Liver (tissue), 9 donors: ENCODE results near the gene F13A1. TPM values are rescaled to one million over a fixed set of nuclear protein-coding genes. Genes with fewer than 3 reads are reported as not detected.

Experiments used
- DNase-seq: peaks from one replicate; pipeline ENCODE4 v3.0.0-alpha.2; 2017; ENCODE audit warnings: low spot score
- H3K27ac ChIP-seq, 2 donors: one replicate each; pipeline ENCODE4 v1.7.0; 2013; ENCODE audit warnings: inconsistent platforms in 2 of 2, low read length in 2 of 2, control low read depth in 1 of 2, low read depth in 1 of 2, mild to moderate bottlenecking in 1 of 2
- H3K27me3 ChIP-seq, 4 donors: one replicate each; pipeline versions ENCODE4 v1.6.1 to v1.7.0; 2013; ENCODE audit warnings: low read length in 3 of 4, inconsistent platforms in 1 of 4, mild to moderate bottlenecking in 1 of 4, moderate library complexity in 1 of 4; ENCODE audit not compliant: control insufficient read depth in 4 of 4, insufficient read depth in 4 of 4
- H3K36me3 ChIP-seq, 4 donors: one replicate each; pipeline versions ENCODE4 v1.6.1 to v1.7.0; 2013; ENCODE audit warnings: low read length in 3 of 4, mild to moderate bottlenecking in 3 of 4, low read depth in 1 of 4, moderate library complexity in 1 of 4; ENCODE audit not compliant: control insufficient read depth in 4 of 4, insufficient read depth in 3 of 4
- H3K4me1 ChIP-seq, 4 donors: one replicate each; pipeline versions ENCODE4 v1.6.1 to v1.7.0; 2013; ENCODE audit warnings: low read length in 3 of 4, mild to moderate bottlenecking in 3 of 4, moderate library complexity in 1 of 4; ENCODE audit not compliant: control insufficient read depth in 4 of 4, insufficient read depth in 4 of 4
- H3K4me3 ChIP-seq, 3 donors: one replicate each; pipeline versions ENCODE4 v1.6.1 to v1.7.0; 2013; ENCODE audit warnings: low read length in 3 of 3, control low read depth in 1 of 3, low read depth in 1 of 3, mild to moderate bottlenecking in 1 of 3
- H3K9ac ChIP-seq, 2 donors: one replicate each; pipeline ENCODE4 v1.7.0; 2013; ENCODE audit warnings: low read length in 2 of 2, mild to moderate bottlenecking in 2 of 2, moderate library complexity in 2 of 2, control low read depth in 1 of 2, low read depth in 1 of 2
- H3K9me3 ChIP-seq, 4 donors: one replicate each; pipeline versions ENCODE4 v1.6.1 to v1.7.0; 2013; ENCODE audit warnings: low read length in 3 of 4; ENCODE audit not compliant: control insufficient read depth in 4 of 4
- EGR1 ChIP-seq, 2 donors: IDR thresholded peaks; 2 replicates each; pipeline ENCODE4 v1.6.1; 2016 to 2018; ENCODE audit warnings: antibody characterized with exemption in 2 of 2, low read depth in 2 of 2
- FOXA2 ChIP-seq: IDR thresholded peaks from 2 replicates; pipeline ENCODE4 v1.6.1; 2016; ENCODE audit warnings: antibody characterized with exemption
- HNF4A ChIP-seq, 2 donors: conservative IDR thresholded peaks; 2 replicates each; pipeline ENCODE4 v1.6.1; 2016; ENCODE audit warnings: antibody characterized with exemption in 2 of 2, mild to moderate bottlenecking in 2 of 2
- HNF4G ChIP-seq: IDR thresholded peaks from 2 replicates; pipeline ENCODE4 v1.6.1; 2016; ENCODE audit warnings: antibody characterized with exemption
- JUND ChIP-seq, 2 donors: IDR thresholded peaks; 2 replicates each; pipeline ENCODE4 v1.6.1; 2016; ENCODE audit warnings: antibody characterized with exemption in 2 of 2
- NR2F2 ChIP-seq: IDR thresholded peaks from 2 replicates; pipeline ENCODE4 v1.6.1; 2016; ENCODE audit warnings: antibody characterized with exemption
- RAD21 ChIP-seq, 2 donors: IDR thresholded peaks; 2 replicates each; pipeline ENCODE4 v1.6.1; 2016; ENCODE audit warnings: antibody characterized with exemption in 2 of 2, mild to moderate bottlenecking in 2 of 2
- TAF1 ChIP-seq: conservative IDR thresholded peaks from 2 replicates; pipeline ENCODE4 v1.6.1; 2016; ENCODE audit warnings: antibody characterized with exemption, mild to moderate bottlenecking
- YY1 ChIP-seq: IDR thresholded peaks from 2 replicates; pipeline ENCODE4 v1.6.1; 2016; ENCODE audit warnings: antibody characterized with exemption, mild to moderate bottlenecking
- WGBS: extraction: QIAGEN DNeasy Blood & Tissue Kit; methylation state at CpG from one replicate; pipeline ENCODE4 v1.1.7; 2013; 5-methylcytosine and 5-hydroxymethylcytosine counted together
- polyA plus RNA-seq, 2 donors: library from polyadenylated mRNA; stranded (reverse) in 1 of 2; unstranded in 1 of 2; fragments of 200-250 nt in 1 of 2; fragments of >200 nt in 1 of 2; fragmentation: Nextera tagmentation in 1 of 2; extraction: Ambion mirVana in 1 of 2; gene quantifications; one replicate each; pipeline versions ENCODE4 v1.2.1 to v1.2.3, GENCODE V29; 2013 to 2015
- total RNA-seq, 2 donors: library from RNA; depleted of rRNA; stranded (reverse); fragments of >200 nt; gene quantifications; one replicate each; pipeline ENCODE4 v1.2.3, GENCODE V29; 2014
- TF ChIP-seq, protein P1 (sequence below): IDR thresholded peaks from 2 replicates; pipeline ENCODE4 v1.6.1; 2016; ENCODE audit warnings: antibody characterized with exemption
- TF ChIP-seq, protein P2 (sequence below): fragments of 150-350 bp; IDR thresholded peaks from 2 replicates; pipeline ENCODE4 v1.5.1; 2017; ENCODE audit warnings: improper control_type of control experiment, low read depth, low read length; ENCODE audit not compliant: missing input control
- TF ChIP-seq, protein P3 (sequence below): IDR thresholded peaks from 2 replicates; pipeline ENCODE4 v1.6.1; 2016; ENCODE audit warnings: antibody characterized with exemption, mild to moderate bottlenecking
- TF ChIP-seq, protein P4 (sequence below): IDR thresholded peaks from 2 replicates; pipeline ENCODE4 v1.6.1; 2016; ENCODE audit warnings: antibody characterized with exemption
- donor health status: healthy.
- donor health status: healthy.
- donor health status: healthy.
- donor health status: healthy.
- donor health status: healthy.

F13A1 gene
- total and polyA plus RNA-seq, 4 donors, result 0.46 to 18.3 (median 5.1) TPM

DNA sequence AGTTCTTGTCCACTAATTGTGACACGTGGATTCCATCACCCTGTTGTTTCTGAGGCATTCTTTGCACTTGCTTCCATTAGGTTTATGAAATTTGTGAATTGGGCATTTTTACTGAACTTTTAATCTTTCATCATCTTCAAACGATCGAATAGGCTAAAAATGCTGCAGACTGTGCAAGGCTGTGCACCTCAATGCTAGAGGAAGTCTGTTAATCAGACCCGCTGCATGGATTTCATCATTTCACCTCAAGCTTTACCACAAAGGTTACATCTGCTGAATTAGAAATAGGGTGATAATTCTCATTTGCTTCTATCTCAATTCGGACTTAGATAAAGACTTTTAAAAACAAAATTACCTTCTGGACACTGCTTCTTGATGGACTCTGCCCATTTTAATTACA lies 27.8 kb upstream of the F13A1 start:
- H3K36me3 ChIP-seq, result no peaks in the 10 kb centered on the region
- no peaks in the 10 kb centered on the region for H3K4me1 ChIP-seq
- no peaks in the 10 kb centered on the region for H3K9me3 ChIP-seq
- no peak for DNase-seq
- H3K9ac ChIP-seq, result no peak overlapping the region
- TF ChIP-seq HNF4A (conservative IDR thresholded peaks at IDR 0.05), result no peak
- no peak for TF ChIP-seq HNF4G
- no peak for TF ChIP-seq YY1
- TF ChIP-seq, protein P1, sequence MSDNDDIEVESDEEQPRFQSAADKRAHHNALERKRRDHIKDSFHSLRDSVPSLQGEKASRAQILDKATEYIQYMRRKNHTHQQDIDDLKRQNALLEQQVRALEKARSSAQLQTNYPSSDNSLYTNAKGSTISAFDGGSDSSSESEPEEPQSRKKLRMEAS, result no peak
- 61% methylated on average over 5 of the region's 5 CpGs for WGBS
- H3K4me3 ChIP-seq, result no peak overlapping the region
- no peak overlapping the region for H3K27ac ChIP-seq
- H3K27me3 ChIP-seq, result peaks cover 0 to under 1% (median 0%) of the 10 kb centered on the region in 4 donors

DNA sequence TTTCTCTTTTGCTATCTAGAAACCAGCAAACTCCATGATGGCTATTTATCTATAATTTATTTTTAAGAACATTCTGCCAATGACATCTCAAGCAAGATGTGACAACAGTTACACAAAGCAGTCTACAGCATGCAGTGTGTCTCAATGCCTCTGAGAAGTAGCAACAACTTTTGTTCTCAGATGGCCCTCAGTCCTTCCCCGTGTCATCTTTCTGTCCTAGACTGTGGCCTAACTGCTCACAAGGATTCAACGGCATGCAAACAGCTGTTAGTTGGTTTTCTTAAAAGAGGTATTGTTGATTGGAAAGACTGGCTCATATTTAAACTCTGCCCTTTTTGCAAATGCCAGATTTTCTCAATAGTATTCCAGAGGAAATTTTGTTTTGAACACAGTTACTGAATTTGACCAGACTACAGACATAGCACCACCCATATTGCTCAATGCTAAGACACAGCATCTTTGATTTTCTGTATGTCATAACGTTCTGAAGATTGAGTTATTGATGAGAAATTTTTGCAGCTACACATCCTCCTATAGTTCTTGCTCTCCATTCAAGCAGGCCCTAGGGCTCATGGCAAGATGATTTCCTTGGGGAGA lies 26.1 kb upstream of the F13A1 start:
- Histone ChIP-seq H3K4me1 (no peaks in the 10 kb centered on the region), H3K9me3 (peaks cover 0 to 2% (median 0%) of the 10 kb centered on the region in 4 donors), H3K4me3 (no peak overlapping the region), H3K9ac (no peak overlapping the region), H3K36me3 (no peaks in the 10 kb centered on the region), H3K27me3 (no peaks in the 10 kb centered on the region), H3K27ac (no peak overlapping the region)
- WGBS, result 66% methylated on average over 3 of the region's 3 CpGs
- no peak for TF ChIP-seq YY1
- TF ChIP-seq FOXA2, result no peak
- DNase-seq, result no peak

DNA sequence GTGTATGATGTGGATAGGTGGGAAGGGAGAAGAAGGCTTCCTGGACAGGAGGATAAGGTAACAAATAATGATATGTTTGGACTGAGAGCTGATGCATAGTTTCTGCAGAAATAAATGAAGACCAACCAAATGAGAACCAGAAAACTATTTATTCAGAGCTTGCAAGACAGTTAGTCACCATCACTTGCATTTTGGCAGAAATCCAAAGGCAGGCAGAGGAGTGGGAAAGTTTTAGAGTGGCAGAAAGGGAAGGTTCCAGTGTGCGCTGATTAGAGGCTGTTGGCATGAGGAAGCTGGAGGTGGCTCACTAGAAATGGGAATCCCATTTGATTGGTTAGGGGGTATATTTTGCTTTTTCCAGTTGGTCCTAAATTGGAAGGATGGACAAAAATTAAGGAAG lies 13.0 kb upstream of the F13A1 start:
- no peaks in the 10 kb centered on the region for H3K36me3 ChIP-seq
- WGBS, result 88% methylated on average over 1 of the region's 1 CpG
- TF ChIP-seq, protein P2, sequence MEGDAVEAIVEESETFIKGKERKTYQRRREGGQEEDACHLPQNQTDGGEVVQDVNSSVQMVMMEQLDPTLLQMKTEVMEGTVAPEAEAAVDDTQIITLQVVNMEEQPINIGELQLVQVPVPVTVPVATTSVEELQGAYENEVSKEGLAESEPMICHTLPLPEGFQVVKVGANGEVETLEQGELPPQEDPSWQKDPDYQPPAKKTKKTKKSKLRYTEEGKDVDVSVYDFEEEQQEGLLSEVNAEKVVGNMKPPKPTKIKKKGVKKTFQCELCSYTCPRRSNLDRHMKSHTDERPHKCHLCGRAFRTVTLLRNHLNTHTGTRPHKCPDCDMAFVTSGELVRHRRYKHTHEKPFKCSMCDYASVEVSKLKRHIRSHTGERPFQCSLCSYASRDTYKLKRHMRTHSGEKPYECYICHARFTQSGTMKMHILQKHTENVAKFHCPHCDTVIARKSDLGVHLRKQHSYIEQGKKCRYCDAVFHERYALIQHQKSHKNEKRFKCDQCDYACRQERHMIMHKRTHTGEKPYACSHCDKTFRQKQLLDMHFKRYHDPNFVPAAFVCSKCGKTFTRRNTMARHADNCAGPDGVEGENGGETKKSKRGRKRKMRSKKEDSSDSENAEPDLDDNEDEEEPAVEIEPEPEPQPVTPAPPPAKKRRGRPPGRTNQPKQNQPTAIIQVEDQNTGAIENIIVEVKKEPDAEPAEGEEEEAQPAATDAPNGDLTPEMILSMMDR, result no peak
- no peak for TF ChIP-seq HNF4G
- TF ChIP-seq, protein P3, sequence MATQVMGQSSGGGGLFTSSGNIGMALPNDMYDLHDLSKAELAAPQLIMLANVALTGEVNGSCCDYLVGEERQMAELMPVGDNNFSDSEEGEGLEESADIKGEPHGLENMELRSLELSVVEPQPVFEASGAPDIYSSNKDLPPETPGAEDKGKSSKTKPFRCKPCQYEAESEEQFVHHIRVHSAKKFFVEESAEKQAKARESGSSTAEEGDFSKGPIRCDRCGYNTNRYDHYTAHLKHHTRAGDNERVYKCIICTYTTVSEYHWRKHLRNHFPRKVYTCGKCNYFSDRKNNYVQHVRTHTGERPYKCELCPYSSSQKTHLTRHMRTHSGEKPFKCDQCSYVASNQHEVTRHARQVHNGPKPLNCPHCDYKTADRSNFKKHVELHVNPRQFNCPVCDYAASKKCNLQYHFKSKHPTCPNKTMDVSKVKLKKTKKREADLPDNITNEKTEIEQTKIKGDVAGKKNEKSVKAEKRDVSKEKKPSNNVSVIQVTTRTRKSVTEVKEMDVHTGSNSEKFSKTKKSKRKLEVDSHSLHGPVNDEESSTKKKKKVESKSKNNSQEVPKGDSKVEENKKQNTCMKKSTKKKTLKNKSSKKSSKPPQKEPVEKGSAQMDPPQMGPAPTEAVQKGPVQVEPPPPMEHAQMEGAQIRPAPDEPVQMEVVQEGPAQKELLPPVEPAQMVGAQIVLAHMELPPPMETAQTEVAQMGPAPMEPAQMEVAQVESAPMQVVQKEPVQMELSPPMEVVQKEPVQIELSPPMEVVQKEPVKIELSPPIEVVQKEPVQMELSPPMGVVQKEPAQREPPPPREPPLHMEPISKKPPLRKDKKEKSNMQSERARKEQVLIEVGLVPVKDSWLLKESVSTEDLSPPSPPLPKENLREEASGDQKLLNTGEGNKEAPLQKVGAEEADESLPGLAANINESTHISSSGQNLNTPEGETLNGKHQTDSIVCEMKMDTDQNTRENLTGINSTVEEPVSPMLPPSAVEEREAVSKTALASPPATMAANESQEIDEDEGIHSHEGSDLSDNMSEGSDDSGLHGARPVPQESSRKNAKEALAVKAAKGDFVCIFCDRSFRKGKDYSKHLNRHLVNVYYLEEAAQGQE, result no peak
- TF ChIP-seq JUND (IDR thresholded peaks at IDR 0.05), result no peak
- TF ChIP-seq NR2F2, result no peak
- no peak for TF ChIP-seq EGR1 (IDR thresholded peaks at IDR 0.05; ENCODE audit: low read depth in 2 of 2)
- TF ChIP-seq RAD21 (IDR thresholded peaks at IDR 0.05), result no peak
- TF ChIP-seq FOXA2, result no peak
- TF ChIP-seq TAF1, result no peak
- TF ChIP-seq, protein P4, sequence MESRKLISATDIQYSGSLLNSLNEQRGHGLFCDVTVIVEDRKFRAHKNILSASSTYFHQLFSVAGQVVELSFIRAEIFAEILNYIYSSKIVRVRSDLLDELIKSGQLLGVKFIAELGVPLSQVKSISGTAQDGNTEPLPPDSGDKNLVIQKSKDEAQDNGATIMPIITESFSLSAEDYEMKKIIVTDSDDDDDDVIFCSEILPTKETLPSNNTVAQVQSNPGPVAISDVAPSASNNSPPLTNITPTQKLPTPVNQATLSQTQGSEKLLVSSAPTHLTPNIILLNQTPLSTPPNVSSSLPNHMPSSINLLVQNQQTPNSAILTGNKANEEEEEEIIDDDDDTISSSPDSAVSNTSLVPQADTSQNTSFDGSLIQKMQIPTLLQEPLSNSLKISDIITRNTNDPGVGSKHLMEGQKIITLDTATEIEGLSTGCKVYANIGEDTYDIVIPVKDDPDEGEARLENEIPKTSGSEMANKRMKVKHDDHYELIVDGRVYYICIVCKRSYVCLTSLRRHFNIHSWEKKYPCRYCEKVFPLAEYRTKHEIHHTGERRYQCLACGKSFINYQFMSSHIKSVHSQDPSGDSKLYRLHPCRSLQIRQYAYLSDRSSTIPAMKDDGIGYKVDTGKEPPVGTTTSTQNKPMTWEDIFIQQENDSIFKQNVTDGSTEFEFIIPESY, result no peak
- H3K4me1 ChIP-seq, result no peaks in the 10 kb centered on the region
- H3K27ac ChIP-seq, result no peak overlapping the region
- no peak overlapping the region for H3K4me3 ChIP-seq
- H3K27me3 ChIP-seq, result peaks cover 0 to 2% (median 0%) of the 10 kb centered on the region in 4 donors
- no peak overlapping the region for H3K9ac ChIP-seq
- no peak for DNase-seq
- no peaks in the 10 kb centered on the region for H3K9me3 ChIP-seq
